DOHH2 (cell line): ENCODE measurements around the gene C4BPB.

ENCODE experiments used
- H3F3A ChIP-seq: fragments of 200-600 bp; sonication (generic), shearing (Covaris generic); 2 replicates; pipeline ENCODE4 v1.6.0; 2016; ENCODE audit warnings: antibody characterized with exemption, mild to moderate bottlenecking; ENCODE audit not compliant: control insufficient read depth, insufficient read depth
- H3K27ac ChIP-seq: fragments of 200-600 bp; sonication (generic); 2 replicates; pipeline ENCODE4 v1.5.1; 2014; ENCODE audit warnings: low read depth, mild to moderate bottlenecking, low read length, moderate library complexity
- H3K27me3 ChIP-seq: fragments of 200-600 bp; sonication (generic); 2 replicates; pipeline ENCODE4 v1.6.1; 2014; ENCODE audit warnings: mild to moderate bottlenecking, low read length, mixed read lengths; ENCODE audit not compliant: control insufficient read depth
- H3K36me3 ChIP-seq: fragments of 200-600 bp; sonication (generic); 2 replicates; pipeline ENCODE4 v1.6.1; 2014; ENCODE audit warnings: mild to moderate bottlenecking, low read length, moderate library complexity, mixed read lengths; ENCODE audit not compliant: control insufficient read depth
- H3K4me1 ChIP-seq: fragments of 200-600 bp; sonication (generic); 2 replicates; pipeline ENCODE4 v1.6.1; 2014; ENCODE audit warnings: mild to moderate bottlenecking, low read length, mixed read lengths; ENCODE audit not compliant: control insufficient read depth
- H3K4me2 ChIP-seq: fragments of 200-600 bp; sonication (generic); 2 replicates; pipeline ENCODE4 v1.6.0; 2014; ENCODE audit warnings: mild to moderate bottlenecking, low read length, moderate library complexity
- H3K4me3 ChIP-seq: fragments of 200-600 bp; sonication (generic); 2 replicates; pipeline ENCODE4 v1.5.1; 2014; ENCODE audit warnings: mild to moderate bottlenecking, low read length, mixed read lengths
- H3K79me2 ChIP-seq: fragments of 200-600 bp; sonication (generic); 2 replicates; pipeline ENCODE4 v1.6.1; 2014; ENCODE audit warnings: mild to moderate bottlenecking, low read length, mixed read lengths; ENCODE audit not compliant: control insufficient read depth
- H3K9me2 ChIP-seq: fragments of 200-600 bp; sonication (generic); replicated peaks from 2 replicates; pipeline ENCODE4 v1.6.1; 2014; ENCODE audit warnings: mild to moderate bottlenecking, low read length, mixed read lengths; ENCODE audit not compliant: control insufficient read depth
- H3K9me3 ChIP-seq: fragments of 200-600 bp; sonication (generic); 2 replicates; pipeline ENCODE4 v1.6.1; 2014; ENCODE audit warnings: antibody characterized with exemption, low read length, mixed read lengths; ENCODE audit not compliant: control insufficient read depth, insufficient read depth
- H4K20me1 ChIP-seq: fragments of 200-600 bp; sonication (generic); 2 replicates; pipeline ENCODE4 v1.6.0; 2014; ENCODE audit warnings: low read depth, mild to moderate bottlenecking, antibody characterized with exemption, low read length, moderate library complexity; ENCODE audit not compliant: control insufficient read depth, insufficient read depth
- CTCF ChIP-seq: fragments of 200-600 bp; sonication (generic); IDR thresholded peaks from one replicate; pipeline ENCODE4 v1.5.1; 2014; ENCODE audit warnings: antibody characterized with exemption, mild to moderate bottlenecking, low read depth, low read length; ENCODE audit not compliant: poor library complexity, severe bottlenecking
- EZH2phosphoT487 ChIP-seq: fragments of 200-600 bp; sonication (generic); IDR thresholded peaks from 2 replicates; pipeline ENCODE4 v1.6.1; 2017; ENCODE audit warnings: borderline replicate concordance, mild to moderate bottlenecking, antibody characterized with exemption, low read length, moderate library complexity, mixed read lengths

Gene C4BPB

GRCh38 chr1:207077012-207077411, 11.6 kb upstream of the C4BPB start:
- H3K36me3 ChIP-seq: no peaks in the 10 kb centered on the region
- no peaks in the 10 kb centered on the region for H3K4me1 ChIP-seq
- no peaks in the 10 kb centered on the region for H3K79me2 ChIP-seq
- no peak overlapping the region for H3K27ac ChIP-seq
- no peaks in the 10 kb centered on the region for H3K9me2 ChIP-seq
- H3K4me2 ChIP-seq: no peak overlapping the region
- TF ChIP-seq EZH2phosphoT487 (no peak), CTCF (no peak)
- H3K27me3 ChIP-seq: peaks cover 19% of the 10 kb centered on the region
- no peaks in the 10 kb centered on the region for H3F3A ChIP-seq
- no peak overlapping the region for H3K4me3 ChIP-seq
- H3K9me3 ChIP-seq: no peaks in the 10 kb centered on the region
- no peaks in the 10 kb centered on the region for H4K20me1 ChIP-seq

GRCh38 chr1:207077470-207078377, 10.9 kb upstream of the C4BPB start:
- no peaks in the 10 kb centered on the region for H3F3A ChIP-seq
- TF ChIP-seq EZH2phosphoT487 (no peak), CTCF (peak; percentile 86)
- no peaks in the 10 kb centered on the region for H3K9me2 ChIP-seq
- peaks cover 23% of the 10 kb centered on the region for H3K27me3 ChIP-seq
- H3K4me1 ChIP-seq: no peaks in the 10 kb centered on the region
- no peaks in the 10 kb centered on the region for H3K36me3 ChIP-seq
- H4K20me1 ChIP-seq: no peaks in the 10 kb centered on the region
- no peaks in the 10 kb centered on the region for H3K79me2 ChIP-seq
- H3K4me2 ChIP-seq: no peak overlapping the region
- no peak overlapping the region for H3K27ac ChIP-seq
- H3K9me3 ChIP-seq: no peaks in the 10 kb centered on the region
- no peak overlapping the region for H3K4me3 ChIP-seq

GRCh38 chr1:207078578-207079132, 10.0 kb upstream of the C4BPB start:
- H3K4me2 ChIP-seq: no peak overlapping the region
- H3K27ac ChIP-seq: no peak overlapping the region
- peaks cover 32% of the 10 kb centered on the region for H3K27me3 ChIP-seq
- H3K9me3 ChIP-seq: no peaks in the 10 kb centered on the region
- H3F3A ChIP-seq: no peaks in the 10 kb centered on the region
- no peak overlapping the region for H3K4me3 ChIP-seq
- H3K79me2 ChIP-seq: no peaks in the 10 kb centered on the region
- H3K36me3 ChIP-seq: no peaks in the 10 kb centered on the region
- H3K4me1 ChIP-seq: no peaks in the 10 kb centered on the region
- H3K9me2 ChIP-seq: no peaks in the 10 kb centered on the region
- TF ChIP-seq EZH2phosphoT487 (no peak), CTCF (no peak)
- no peaks in the 10 kb centered on the region for H4K20me1 ChIP-seq
